SK-N-SH treated with all-trans-retinoic acid at 6 μM for 48 hours (cell line): ENCODE results near the gene GUCY1A2.
"Not testable (repeated sequence)": the region's sequence is repeated elsewhere in the genome, so short reads cannot be mapped to it uniquely, and the experiment has no call there.

ENCODE experiments used
- ATAC-seq: fragments of 200-7000 bp; cut with Tn5 transposase; 3 replicates; pipeline ENCODE4 v1.9.1; 2020; ENCODE audit warnings: mild to moderate bottlenecking, moderate library complexity
- ARNTL ChIP-seq: fragments of 450-650 bp; formaldehyde crosslinking; IDR thresholded peaks from 2 replicates; pipeline ENCODE4 v1.5.0; 2020; ENCODE audit warnings: low read depth, mild to moderate bottlenecking, moderate library complexity, borderline replicate concordance
- BACH2 ChIP-seq: fragments of 250-450 bp; sonication (Bioruptor Pico); IDR thresholded peaks from 2 replicates; pipeline ENCODE4 v1.9.0; 2021; ENCODE audit warnings: mild to moderate bottlenecking, borderline replicate concordance
- CREB5 ChIP-seq: fragments of 250-450 bp; sonication (Bioruptor Pico); IDR thresholded peaks from 2 replicates; pipeline ENCODE4 v1.5.1; 2020; ENCODE audit warnings: low read depth, mild to moderate bottlenecking, moderate library complexity
- CSDC2 ChIP-seq: fragments of 250-450 bp; sonication (Bioruptor Pico); IDR thresholded peaks from 2 replicates; pipeline ENCODE4 v1.5.0; 2020; ENCODE audit warnings: mild to moderate bottlenecking, moderate library complexity
- CSRNP3 ChIP-seq: fragments of 250-450 bp; sonication (Bioruptor Pico); IDR thresholded peaks from 2 replicates; pipeline ENCODE4 v1.5.1; 2021; ENCODE audit warnings: mild to moderate bottlenecking, moderate library complexity
- ESRRG ChIP-seq: fragments of 250-450 bp; sonication (Bioruptor Pico); IDR thresholded peaks from 2 replicates; pipeline ENCODE4 v1.6.1; 2021; ENCODE audit warnings: mild to moderate bottlenecking
- GLIS3 ChIP-seq: fragments of 250-450 bp; sonication (Bioruptor Pico); IDR thresholded peaks from 2 replicates; pipeline ENCODE4 v1.5.0; 2020; ENCODE audit warnings: mild to moderate bottlenecking, moderate library complexity
- ISL1 ChIP-seq: fragments of 250-450 bp; sonication (Bioruptor Pico); IDR thresholded peaks from 2 replicates; pipeline ENCODE4 v2.1.2; 2022; ENCODE audit warnings: mild to moderate bottlenecking, moderate library complexity
- OSR1 ChIP-seq: fragments of 250-450 bp; sonication (Bioruptor Pico); IDR thresholded peaks from 2 replicates; pipeline ENCODE4 v1.8.0; 2022; ENCODE audit warnings: moderate library complexity, mild to moderate bottlenecking, inconsistent platforms
- POU6F1 ChIP-seq: fragments of 250-450 bp; sonication (Bioruptor Pico); IDR thresholded peaks from 2 replicates; pipeline ENCODE4 v1.8.0; 2021; ENCODE audit warnings: low read depth, mild to moderate bottlenecking, moderate library complexity, borderline replicate concordance
- PPARA ChIP-seq: fragments of 250-450 bp; sonication (Bioruptor Pico); IDR thresholded peaks from 2 replicates; pipeline ENCODE4 v1.5.0; 2020; ENCODE audit warnings: mild to moderate bottlenecking, borderline replicate concordance
- RARB ChIP-seq: fragments of 250-450 bp; sonication (Bioruptor Pico); IDR thresholded peaks from 2 replicates; pipeline ENCODE4 v1.8.0; 2021; ENCODE audit warnings: mild to moderate bottlenecking, moderate library complexity
- SNAI2 ChIP-seq: fragments of 250-450 bp; sonication (Bioruptor Pico); IDR thresholded peaks from 2 replicates; pipeline ENCODE4 v1.5.0; 2020; ENCODE audit warnings: mild to moderate bottlenecking, moderate library complexity
- TCF4 ChIP-seq: fragments of 250-450 bp; sonication (Bioruptor Pico); IDR thresholded peaks from 2 replicates; pipeline ENCODE4 v1.8.0; 2021; ENCODE audit warnings: mild to moderate bottlenecking, moderate library complexity, borderline replicate concordance
- TOX ChIP-seq: fragments of 250-450 bp; sonication (Bioruptor Pico); IDR thresholded peaks from 2 replicates; pipeline ENCODE4 v1.8.0; 2021; ENCODE audit warnings: mild to moderate bottlenecking, moderate library complexity, borderline replicate concordance
- ZC3H10 ChIP-seq: fragments of 250-450 bp; sonication (Bioruptor Pico); IDR thresholded peaks from 2 replicates; pipeline ENCODE4 v1.5.1; 2021; ENCODE audit warnings: mild to moderate bottlenecking, moderate library complexity
- ZFP30 ChIP-seq: fragments of 450-650 bp; formaldehyde crosslinking; IDR thresholded peaks from 2 replicates; pipeline ENCODE4 v1.5.0; 2022; ENCODE audit warnings: mild to moderate bottlenecking, moderate library complexity
- ZNF565 ChIP-seq: fragments of 450-650 bp; formaldehyde crosslinking; conservative IDR thresholded peaks from 2 replicates; pipeline ENCODE4 v1.5.0; 2020; ENCODE audit warnings: low read depth, mild to moderate bottlenecking, moderate library complexity
- ZNF8 ChIP-seq: fragments of 450-650 bp; formaldehyde crosslinking; IDR thresholded peaks from 2 replicates; pipeline ENCODE4 v1.5.0; 2020; ENCODE audit warnings: mild to moderate bottlenecking, moderate library complexity
- TF ChIP-seq, protein P1 (sequence below): fragments of 250-450 bp; sonication (Bioruptor Pico); IDR thresholded peaks from 2 replicates; pipeline ENCODE4 v1.5.0; 2020; ENCODE audit warnings: mild to moderate bottlenecking, moderate library complexity

Gene GUCY1A2

GRCh38 chr11:106904826-106905225, 113.5 kb downstream of the GUCY1A2 start (continued):
- TF ChIP-seq OSR1 = no peak
- TF ChIP-seq ZNF8 = no peak
- TF ChIP-seq ESRRG (CRISPR knock-in tag) = no peak
- no peak for TF ChIP-seq CSRNP3
- no peak for TF ChIP-seq CREB5 (CRISPR knock-in tag)

- ATAC-seq = no peak
- TF ChIP-seq ZC3H10 (CRISPR knock-in tag) (no peak), TOX (CRISPR knock-in tag) (no peak), ARNTL (CRISPR knock-in tag) (no peak), TCF4 (CRISPR knock-in tag) (no peak), ZNF8 (no peak)
These were observed 128.6 kb downstream of the GUCY1A2 start for GRCh38 chr11:106889718-106890117.

GRCh38 chr11:106888386-106888785, 129.9 kb downstream of the GUCY1A2 start:
- TF ChIP-seq TCF4 (CRISPR knock-in tag) (no peak), CREB5 (CRISPR knock-in tag) (no peak), ZFP30 (CRISPR knock-in tag) (no peak), CSDC2 (CRISPR knock-in tag) (no peak), ISL1 (CRISPR knock-in tag) (no peak), SNAI2 (CRISPR knock-in tag) (no peak), ZC3H10 (CRISPR knock-in tag) (no peak), RARB (CRISPR knock-in tag) (no peak), OSR1 (no peak), GLIS3 (CRISPR knock-in tag) (no peak), TOX (CRISPR knock-in tag) (no peak), ARNTL (CRISPR knock-in tag) (no peak), BACH2 (no peak), ZNF8 (no peak), PPARA (CRISPR knock-in tag) (no peak), ZNF565 (CRISPR knock-in tag) (no peak), POU6F1 (CRISPR knock-in tag) (no peak)
- TF ChIP-seq, protein P1, sequence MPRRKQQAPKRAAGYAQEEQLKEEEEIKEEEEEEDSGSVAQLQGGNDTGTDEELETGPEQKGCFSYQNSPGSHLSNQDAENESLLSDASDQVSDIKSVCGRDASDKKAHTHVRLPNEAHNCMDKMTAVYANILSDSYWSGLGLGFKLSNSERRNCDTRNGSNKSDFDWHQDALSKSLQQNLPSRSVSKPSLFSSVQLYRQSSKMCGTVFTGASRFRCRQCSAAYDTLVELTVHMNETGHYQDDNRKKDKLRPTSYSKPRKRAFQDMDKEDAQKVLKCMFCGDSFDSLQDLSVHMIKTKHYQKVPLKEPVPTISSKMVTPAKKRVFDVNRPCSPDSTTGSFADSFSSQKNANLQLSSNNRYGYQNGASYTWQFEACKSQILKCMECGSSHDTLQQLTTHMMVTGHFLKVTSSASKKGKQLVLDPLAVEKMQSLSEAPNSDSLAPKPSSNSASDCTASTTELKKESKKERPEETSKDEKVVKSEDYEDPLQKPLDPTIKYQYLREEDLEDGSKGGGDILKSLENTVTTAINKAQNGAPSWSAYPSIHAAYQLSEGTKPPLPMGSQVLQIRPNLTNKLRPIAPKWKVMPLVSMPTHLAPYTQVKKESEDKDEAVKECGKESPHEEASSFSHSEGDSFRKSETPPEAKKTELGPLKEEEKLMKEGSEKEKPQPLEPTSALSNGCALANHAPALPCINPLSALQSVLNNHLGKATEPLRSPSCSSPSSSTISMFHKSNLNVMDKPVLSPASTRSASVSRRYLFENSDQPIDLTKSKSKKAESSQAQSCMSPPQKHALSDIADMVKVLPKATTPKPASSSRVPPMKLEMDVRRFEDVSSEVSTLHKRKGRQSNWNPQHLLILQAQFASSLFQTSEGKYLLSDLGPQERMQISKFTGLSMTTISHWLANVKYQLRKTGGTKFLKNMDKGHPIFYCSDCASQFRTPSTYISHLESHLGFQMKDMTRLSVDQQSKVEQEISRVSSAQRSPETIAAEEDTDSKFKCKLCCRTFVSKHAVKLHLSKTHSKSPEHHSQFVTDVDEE (CRISPR knock-in tag) = no peak
- TF ChIP-seq, all 23 proteins: peak for 0
- no peak for ATAC-seq

- ATAC-seq = not testable (repeated sequence)
These were observed 134.6 kb downstream of the GUCY1A2 start for GRCh38 chr11:106883693-106884092.
